Activated B cell treated with CpG ODN at 0.5 μM for 24 hours (primary cell): Measurements from ENCODE around the gene TNNT1. TPM values are rescaled to one million over a fixed set of nuclear protein-coding genes. Genes with fewer than 3 reads are reported as not detected.

Experiments used
- ATAC-seq: fragments of 200-7000 bp; cut with Tn5 transposase; one replicate; pipeline ENCODE4 v1.10.0; 2021; ENCODE audit warnings: low read depth, mild to moderate bottlenecking, moderate library complexity
- CTCF ChIA-PET: fragments of 350-600 bp; sonication (Branson Sonifier 250); formaldehyde crosslinking; loops from one replicate; lab custom pipeline; 2021; ENCODE audit warnings: antibody characterized with exemption; lab: Charles Lee
- POLR2A ChIA-PET: fragments of 350-600 bp; sonication (Branson Sonifier 250); formaldehyde crosslinking; loops from one replicate; lab custom pipeline; 2021; ENCODE audit warnings: antibody characterized with exemption; lab: Charles Lee
- DNase-seq: peaks from one replicate; pipeline ENCODE4 v3.0.0; 2022
- H3K27ac Mint-ChIP-seq: one replicate; pipeline ENCODE4 v1.8.0; 2020; ENCODE audit warnings: mixed read lengths
- H3K27me3 Mint-ChIP-seq: one replicate; pipeline ENCODE4 v1.8.0; 2021; ENCODE audit warnings: mixed read lengths
- H3K36me3 Mint-ChIP-seq: one replicate; pipeline ENCODE4 v1.8.0; 2021; ENCODE audit warnings: low read depth, mixed read lengths
- H3K4me1 Mint-ChIP-seq: one replicate; pipeline ENCODE4 v1.8.0; 2021; ENCODE audit warnings: mixed read lengths
- H3K4me3 Mint-ChIP-seq: one replicate; pipeline ENCODE4 v1.8.0; 2020; ENCODE audit warnings: mild to moderate bottlenecking, mixed read lengths
- H3K9me3 Mint-ChIP-seq: one replicate; pipeline ENCODE4 v1.8.0; 2020; ENCODE audit warnings: mixed read lengths
- intact Hi-C: fragments of 100-400 bp; cut with micrococcal nuclease; formaldehyde crosslinking; loops from one replicate; pipeline ENCODE4 v1.15.1; 2024
- total RNA-seq: library from RNA; stranded (reverse); gene quantifications from 2 replicates; pipeline ENCODE4 v1.2.3, GENCODE V29; 2022
- TF ChIP-seq, protein P1 (sequence below): fragments of 200-600 bp; IDR thresholded peaks from one replicate; pipeline ENCODE4 v1.8.0; 2022; ENCODE audit warnings: antibody characterized with exemption, mild to moderate bottlenecking

Gene TNNT1
- total RNA-seq, 1 donor from 2014 or later, result not detected

DNA sequence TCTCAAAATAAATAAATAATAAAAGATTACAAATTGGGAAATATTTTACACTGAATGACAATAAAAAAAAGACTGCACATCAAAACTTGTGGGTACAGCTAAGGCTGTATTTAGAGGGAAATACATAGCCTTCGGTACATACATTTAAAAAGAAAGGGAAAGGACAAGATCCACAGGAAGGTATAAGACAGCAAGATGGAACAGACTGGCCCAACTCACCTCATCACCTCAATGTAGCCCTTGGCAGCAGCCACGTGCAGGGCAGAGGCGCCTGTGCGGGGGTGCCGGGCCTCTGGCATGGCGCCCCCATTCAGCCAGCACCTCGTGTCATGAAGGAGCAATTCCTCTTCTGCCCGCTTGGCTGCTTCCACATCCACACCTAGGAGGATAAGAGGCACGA is 45.8 kb downstream of the TNNT1 start:
- DNase-seq (no peak), ATAC-seq (no peak)
- no peak overlapping the region for H3K4me3 Mint-ChIP-seq
- POLR2A ChIA-PET, result no interaction called here
- peaks cover 52% of the 10 kb centered on the region for H3K36me3 Mint-ChIP-seq
- CTCF ChIA-PET, result no interaction called here
- H3K9me3 Mint-ChIP-seq, result no peaks in the 10 kb centered on the region
- no peak overlapping the region for H3K27ac Mint-ChIP-seq
- intact Hi-C loops, result no loop called here
- TF ChIP-seq, protein P1, sequence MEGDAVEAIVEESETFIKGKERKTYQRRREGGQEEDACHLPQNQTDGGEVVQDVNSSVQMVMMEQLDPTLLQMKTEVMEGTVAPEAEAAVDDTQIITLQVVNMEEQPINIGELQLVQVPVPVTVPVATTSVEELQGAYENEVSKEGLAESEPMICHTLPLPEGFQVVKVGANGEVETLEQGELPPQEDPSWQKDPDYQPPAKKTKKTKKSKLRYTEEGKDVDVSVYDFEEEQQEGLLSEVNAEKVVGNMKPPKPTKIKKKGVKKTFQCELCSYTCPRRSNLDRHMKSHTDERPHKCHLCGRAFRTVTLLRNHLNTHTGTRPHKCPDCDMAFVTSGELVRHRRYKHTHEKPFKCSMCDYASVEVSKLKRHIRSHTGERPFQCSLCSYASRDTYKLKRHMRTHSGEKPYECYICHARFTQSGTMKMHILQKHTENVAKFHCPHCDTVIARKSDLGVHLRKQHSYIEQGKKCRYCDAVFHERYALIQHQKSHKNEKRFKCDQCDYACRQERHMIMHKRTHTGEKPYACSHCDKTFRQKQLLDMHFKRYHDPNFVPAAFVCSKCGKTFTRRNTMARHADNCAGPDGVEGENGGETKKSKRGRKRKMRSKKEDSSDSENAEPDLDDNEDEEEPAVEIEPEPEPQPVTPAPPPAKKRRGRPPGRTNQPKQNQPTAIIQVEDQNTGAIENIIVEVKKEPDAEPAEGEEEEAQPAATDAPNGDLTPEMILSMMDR, result no peak
- H3K4me1 Mint-ChIP-seq, result peaks cover 1% of the 10 kb centered on the region
- H3K27me3 Mint-ChIP-seq, result no peaks in the 10 kb centered on the region

GRCh38 chr19:55101261-55101660 is 47.7 kb downstream of the TNNT1 start:
- peaks cover 50% of the 10 kb centered on the region for H3K36me3 Mint-ChIP-seq
- intact Hi-C loops, result no loop called here
- no peaks in the 10 kb centered on the region for H3K27me3 Mint-ChIP-seq
- no peak overlapping the region for H3K27ac Mint-ChIP-seq
- ChIA-PET POLR2A (no interaction called here), CTCF (no interaction called here)
- ATAC-seq, result no peak
- peaks cover 6% of the 10 kb centered on the region for H3K4me1 Mint-ChIP-seq
- no peak for DNase-seq
- no peaks in the 10 kb centered on the region for H3K9me3 Mint-ChIP-seq
- no peak overlapping the region for H3K4me3 Mint-ChIP-seq
- TF ChIP-seq, protein P1, result no peak

GRCh38 chr19:55099557-55100506 is 49.2 kb downstream of the TNNT1 start:
- H3K27me3 Mint-ChIP-seq, result no peaks in the 10 kb centered on the region
- no peak for ATAC-seq
- H3K36me3 Mint-ChIP-seq, result peaks cover 46% of the 10 kb centered on the region
- TF ChIP-seq, protein P1, result no peak
- no peak for DNase-seq
- POLR2A ChIA-PET, result no interaction called here
- H3K4me1 Mint-ChIP-seq, result peaks cover 6% of the 10 kb centered on the region
- no peak overlapping the region for H3K27ac Mint-ChIP-seq
- CTCF ChIA-PET, result no interaction called here
- intact Hi-C loops, result no loop called here
- no peak overlapping the region for H3K4me3 Mint-ChIP-seq
- no peaks in the 10 kb centered on the region for H3K9me3 Mint-ChIP-seq

DNA sequence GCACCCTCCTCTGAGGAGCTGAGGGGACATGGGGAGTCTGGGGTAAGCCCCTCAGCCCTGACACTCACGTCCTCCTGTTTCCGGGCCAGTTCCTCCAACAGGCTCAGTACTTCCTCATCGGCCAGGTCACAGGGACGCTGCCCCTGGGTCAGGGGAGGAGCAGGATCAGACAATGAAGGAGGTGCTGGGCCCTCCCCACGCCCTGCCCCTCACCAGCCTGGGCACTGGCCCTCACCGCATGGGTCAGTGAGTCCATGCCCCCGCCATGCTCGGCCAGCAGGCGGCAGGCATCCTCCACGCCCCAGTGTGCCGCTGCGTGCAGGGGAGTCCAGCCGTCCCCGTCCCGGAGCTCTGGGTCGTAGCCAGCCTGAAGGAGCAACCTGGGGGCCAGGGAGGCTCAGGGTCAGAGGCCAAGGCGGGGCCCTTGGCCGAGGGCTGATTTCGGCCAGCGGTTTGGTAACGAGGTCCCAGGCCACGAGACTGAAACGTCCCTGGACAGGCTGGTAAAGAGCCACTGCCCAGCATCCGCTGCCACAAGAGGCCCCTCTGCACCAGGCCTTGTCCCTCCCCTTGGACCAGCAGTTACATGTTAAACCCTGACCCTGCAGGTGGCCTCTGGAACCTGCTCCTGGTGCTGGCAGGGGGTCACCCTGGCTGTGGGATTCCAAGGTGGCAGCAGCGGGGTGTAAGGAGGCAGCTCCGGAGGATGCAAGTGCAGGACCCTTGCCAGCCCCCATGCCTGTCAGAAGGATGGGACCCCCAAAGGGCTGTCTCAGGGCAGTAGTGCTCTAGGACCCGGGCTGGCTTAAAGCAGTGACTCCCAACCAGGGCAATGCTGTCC is 50.1 kb downstream of the TNNT1 start:
- no peaks in the 10 kb centered on the region for H3K27me3 Mint-ChIP-seq
- no peaks in the 10 kb centered on the region for H3K9me3 Mint-ChIP-seq
- ATAC-seq (no peak), DNase-seq (no peak)
- H3K27ac Mint-ChIP-seq, result no peak overlapping the region
- H3K36me3 Mint-ChIP-seq, result peaks cover 50% of the 10 kb centered on the region
- POLR2A ChIA-PET, result interaction anchor here (1.2 kb wide), 1 partner anchor 9 kb away, joined by 6 read pairs; no protein-coding TSS in a partner anchor
- H3K4me1 Mint-ChIP-seq, result peaks cover 6% of the 10 kb centered on the region
- no peak overlapping the region for H3K4me3 Mint-ChIP-seq
- intact Hi-C loops, result no loop called here
- TF ChIP-seq, protein P1, result no peak
- CTCF ChIA-PET, result no interaction called here
